H1 (cell line): ENCODE results near the gene ATAD3B. TPM values are rescaled to one million over a fixed set of nuclear protein-coding genes. Genes with fewer than 3 reads are reported as not detected.
"Not testable (repeated sequence)": the region's sequence is repeated elsewhere in the genome, so short reads cannot be mapped to it uniquely, and the experiment has no call there.

Experiments used
- CTCF ChIA-PET: fragments of 300-600 bp; sonication (Branson Sonifier 250); formaldehyde crosslinking; loops from one replicate; lab custom pipeline; 2021; ENCODE audit not compliant: partially characterized antibody; lab: Charles Lee
- POLR2A ChIA-PET: fragments of 300-600 bp; sonication (Branson Sonifier 250); formaldehyde crosslinking; loops from one replicate; lab custom pipeline; 2021; ENCODE audit warnings: inconsistent platforms; ENCODE audit not compliant: partially characterized antibody; lab: Charles Lee
- DNase-seq, 2 experiments: peaks; one replicate each; pipeline versions ENCODE4 v3.0.0 to v3.0.0-alpha.2; 2010 to 2022; ENCODE audit warnings: low spot score in 2 of 2, low read depth in 1 of 2, mixed read lengths in 1 of 2
- FAIRE-seq: peaks from 2 replicates; lab custom pipeline; 2011; peaks lifted over from hg19 to GRCh38; lab: Jason Lieb, UNC
- H2AFZ ChIP-seq: 2 replicates; pipeline ENCODE4 v1.8.1; 2012; ENCODE audit warnings: low read length, inconsistent platforms
- H2AK5ac ChIP-seq: 2 replicates; pipeline ENCODE4 v1.6.1; 2013; ENCODE audit warnings: low read depth, low read length
- H2BK120ac ChIP-seq: replicated peaks from 2 replicates; pipeline ENCODE3; 2013; ENCODE audit warnings: low read depth, low read length, inconsistent platforms
- H2BK12ac ChIP-seq: 2 replicates; pipeline ENCODE4 v1.6.1; 2013; ENCODE audit warnings: low read depth, low read length
- H2BK15ac ChIP-seq: 2 replicates; pipeline ENCODE4 v1.6.1; 2013; ENCODE audit warnings: low read length
- H2BK20ac ChIP-seq: 2 replicates; pipeline ENCODE4 v1.6.1; 2013; ENCODE audit warnings: low read length
- H2BK5ac ChIP-seq: 2 replicates; pipeline ENCODE4 v1.6.1; 2013; ENCODE audit warnings: low read depth, low read length
- H3K14ac ChIP-seq: 2 replicates; pipeline ENCODE4 v1.6.1; 2013; ENCODE audit warnings: inconsistent platforms; ENCODE audit not compliant: insufficient read length
- H3K18ac ChIP-seq: 2 replicates; pipeline ENCODE4 v1.6.1; 2013; ENCODE audit warnings: low read length; ENCODE audit errors: extremely low read depth
- H3K23ac ChIP-seq: 2 replicates; pipeline ENCODE4 v1.6.1; 2013; ENCODE audit warnings: inconsistent platforms; ENCODE audit not compliant: insufficient read length
- H3K23me2 ChIP-seq: 2 replicates; pipeline ENCODE4 v1.6.1; 2013; ENCODE audit warnings: low read depth, low read length
- H3K27ac ChIP-seq: 2 replicates; pipeline ENCODE4 v1.6.1; 2011; ENCODE audit warnings: low read depth, low read length, inconsistent platforms
- H3K27me3 ChIP-seq, 4 experiments: replicated peaks in 1 of 4; 1 replicate in 1 of 4; 2 replicates in 3 of 4; pipeline versions ENCODE4 v1.6.1 to v1.8.1; 2011 to 2013; ENCODE audit warnings: low read length in 3 of 4, mild to moderate bottlenecking in 3 of 4, inconsistent platforms in 2 of 4, mixed read lengths in 2 of 4, moderate library complexity in 1 of 4; ENCODE audit not compliant: control insufficient read depth in 3 of 4, insufficient read depth in 3 of 4; ENCODE audit errors: extremely low read depth in 1 of 4
- H3K36me3 ChIP-seq, 4 experiments: 2 replicates each; pipeline versions ENCODE4 v1.6.1 to v1.8.1; 2011 to 2013; ENCODE audit warnings: mild to moderate bottlenecking in 4 of 4, low read length in 3 of 4, moderate library complexity in 2 of 4, control low read depth in 1 of 4, inconsistent platforms in 1 of 4; ENCODE audit not compliant: insufficient read depth in 4 of 4, control insufficient read depth in 2 of 4
- H3K4ac ChIP-seq: replicated peaks from 2 replicates; pipeline ENCODE3; 2013; ENCODE audit warnings: low read length, low read depth, mixed read lengths, inconsistent platforms; ENCODE audit not compliant: insufficient read length
- H3K4me1 ChIP-seq, 4 experiments: replicated peaks in 1 of 4; 1 replicate in 1 of 4; 2 replicates in 3 of 4; pipeline versions ENCODE4 v1.6.1 to v1.8.1; 2011 to 2013; ENCODE audit warnings: low read length in 3 of 4, inconsistent platforms in 2 of 4, mixed read lengths in 1 of 4; ENCODE audit not compliant: insufficient read depth in 4 of 4, control insufficient read depth in 3 of 4
- H3K4me2 ChIP-seq, 2 experiments: 2 replicates each; pipeline versions ENCODE4 v1.6.1 to v1.8.1; 2011 to 2013; ENCODE audit warnings: low read depth in 2 of 2, low read length in 2 of 2, control low read depth in 1 of 2, inconsistent platforms in 1 of 2, mild to moderate bottlenecking in 1 of 2; ENCODE audit not compliant: insufficient read depth in 1 of 2
- H3K4me3 ChIP-seq, 4 experiments: fragments of 200-600, 300-600 bp in 1 of 4; sonication (generic), shearing (Covaris generic), sonication (Bioruptor Twin) in 1 of 4; 2 replicates each; pipeline versions ENCODE4 v1.5.1 to v1.8.1; 2011 to 2016; ENCODE audit warnings: low read length in 4 of 4, low read depth in 3 of 4, control low read depth in 2 of 4, inconsistent platforms in 2 of 4, mild to moderate bottlenecking in 2 of 4, mixed read lengths in 1 of 4, moderate library complexity in 1 of 4; ENCODE audit not compliant: insufficient read depth in 2 of 4; ENCODE audit errors: extremely low read depth in 1 of 4
- H3K56ac ChIP-seq: replicated peaks from 2 replicates; pipeline ENCODE3; 2013; ENCODE audit warnings: low read depth, mild to moderate bottlenecking, mixed read lengths, low read length, inconsistent platforms; ENCODE audit not compliant: insufficient read length
- H3K79me1 ChIP-seq: 2 replicates; pipeline ENCODE4 v1.6.1; 2013; ENCODE audit warnings: low read depth, low read length, control low read depth
- H3K79me2 ChIP-seq, 2 experiments: 2 replicates each; pipeline versions ENCODE4 v1.6.1 to v1.8.1; 2012 to 2013; ENCODE audit warnings: low read length in 2 of 2, mild to moderate bottlenecking in 2 of 2, inconsistent platforms in 1 of 2; ENCODE audit not compliant: insufficient read depth in 2 of 2, control insufficient read depth in 1 of 2
- H3K9ac ChIP-seq, 4 experiments: replicated peaks in 1 of 4; 1 replicate in 1 of 4; 2 replicates in 3 of 4; pipeline versions ENCODE4 v1.6.1 to v1.8.1; 2011 to 2013; ENCODE audit warnings: low read depth in 3 of 4, low read length in 3 of 4, control low read depth in 2 of 4, mild to moderate bottlenecking in 2 of 4, moderate library complexity in 2 of 4, inconsistent platforms in 1 of 4; ENCODE audit errors: extremely low read depth in 1 of 4
- H3K9me3 ChIP-seq, 2 experiments: 2 replicates each; pipeline versions ENCODE4 v1.6.1 to v1.8.1; 2012 to 2013; ENCODE audit warnings: mild to moderate bottlenecking in 2 of 2, moderate library complexity in 2 of 2, control low read depth in 1 of 2, inconsistent platforms in 1 of 2, low read depth in 1 of 2, low read length in 1 of 2, mixed read lengths in 1 of 2; ENCODE audit not compliant: insufficient read depth in 2 of 2
- H4K20me1 ChIP-seq, 2 experiments: replicated peaks in 1 of 2; 2 replicates each; pipeline versions ENCODE3 to v1.8.1; 2011 to 2013; ENCODE audit warnings: inconsistent platforms in 2 of 2, low read length in 2 of 2, mild to moderate bottlenecking in 1 of 2; ENCODE audit not compliant: insufficient read depth in 2 of 2, control insufficient read depth in 1 of 2
- H4K5ac ChIP-seq: 2 replicates; pipeline ENCODE4 v1.6.1; 2013; ENCODE audit warnings: low read length, low read depth, mixed read lengths, inconsistent platforms; ENCODE audit not compliant: insufficient read length
- H4K8ac ChIP-seq: 2 replicates; pipeline ENCODE4 v1.8.0; 2013; ENCODE audit warnings: mild to moderate bottlenecking, moderate library complexity, low read length, inconsistent platforms; ENCODE audit not compliant: insufficient read depth; ENCODE audit errors: extremely low read depth
- H4K91ac ChIP-seq: replicated peaks from 2 replicates; pipeline ENCODE3; 2013; ENCODE audit warnings: low read length, mixed read lengths, inconsistent platforms; ENCODE audit not compliant: insufficient read length
- WGBS, 2 experiments: shearing (Covaris generic) in 1 of 2; methylation state at CpG; one replicate each; pipeline versions ENCODE4 v1.1.6 to v1.1.7; 2013 to 2015; ENCODE audit warnings: low lambda C conversion rate in 2 of 2, mixed read lengths in 2 of 2, inconsistent platforms in 1 of 2, low coverage in 1 of 2, missing lambda C conversion rate in 1 of 2; ENCODE audit not compliant: insufficient replicate concordance in 2 of 2, insufficient coverage in 1 of 2, insufficient read length in 1 of 2; ENCODE audit errors: extremely low coverage in 1 of 2, missing lambda C conversion rate in 1 of 2; 5-methylcytosine and 5-hydroxymethylcytosine counted together
- polyA plus RNA-seq, 7 experiments: library from polyadenylated mRNA; depleted of rRNA in 3 of 7; stranded (reverse) in 5 of 7; unstranded in 2 of 7; fragments of >200 nt in 5 of 7; fragments of 200-250 nt in 2 of 7; gene quantifications; 1 replicate in 5 of 7; 2 replicates in 1 of 7; 4 replicates in 1 of 7; pipeline versions ENCODE4 v1.2.1 to v1.2.3, GENCODE V29; 2011 to 2013; ENCODE audit warnings: missing spikeins in 2 of 7, mixed read lengths in 2 of 7
- total RNA-seq: library from RNA; stranded (reverse); fragmentation: NEBNext Ultra II Directional; extraction: Animal tissue kit (Norgen Biotek cat#: 25700); gene quantifications from 2 replicates; pipeline ENCODE4 v1.2.1, GENCODE V29; 2021

The ATAD3B gene
- total and polyA plus RNA-seq, 2 of the 8 experiments (the other 6 are each of a cell fraction or from before 2014, with no cell fraction given) = 31.3 to 63.0 TPM

DNA sequence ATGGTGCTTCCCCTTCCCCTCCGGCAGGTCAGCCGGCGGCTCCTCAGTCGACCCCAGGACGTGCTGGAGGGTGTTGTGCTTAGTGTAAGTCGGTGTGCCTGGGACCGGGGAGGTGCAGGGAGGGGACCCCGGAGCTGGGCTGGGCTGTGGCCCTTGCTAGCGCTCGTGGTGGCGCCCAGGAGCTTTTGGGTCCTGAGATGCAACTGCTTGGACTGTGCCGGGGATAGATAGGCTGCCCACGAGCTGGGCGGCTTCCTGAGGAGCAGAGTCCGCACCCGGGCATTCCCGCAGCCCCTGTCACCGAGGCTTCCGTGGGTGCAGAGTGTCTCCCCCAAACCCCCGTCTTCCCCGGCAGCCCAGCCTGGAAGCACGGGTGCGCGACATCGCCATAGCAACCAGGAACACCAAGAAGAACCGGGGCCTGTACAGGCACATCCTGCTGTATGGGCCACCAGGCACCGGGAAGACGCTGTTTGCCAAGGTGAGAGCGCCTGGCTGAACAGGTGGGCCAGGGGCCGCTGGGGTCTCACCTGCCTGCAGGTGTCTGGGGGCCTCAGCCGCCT lies 14.3 kb downstream of the ATAD3B start:
- H2AK5ac ChIP-seq, H2BK120ac ChIP-seq, H3K23ac ChIP-seq, H4K91ac ChIP-seq, H4K20me1 ChIP-seq, H3K14ac ChIP-seq, H3K18ac ChIP-seq, H2BK5ac ChIP-seq, H4K5ac ChIP-seq, POLR2A ChIA-PET, FAIRE-seq, H2BK20ac ChIP-seq, H2BK12ac ChIP-seq, H4K8ac ChIP-seq, H3K4me1 ChIP-seq, H3K4me3 ChIP-seq, H3K27ac ChIP-seq, DNase-seq, H2BK15ac ChIP-seq, H3K27me3 ChIP-seq, H3K79me2 ChIP-seq, H3K9me3 ChIP-seq, H3K56ac ChIP-seq, H3K4ac ChIP-seq, H3K23me2 ChIP-seq, H3K4me2 ChIP-seq, H2AFZ ChIP-seq, H3K79me1 ChIP-seq, H3K9ac ChIP-seq: not testable (repeated sequence)
- H3K36me3 ChIP-seq = peaks cover 8 to 65% (median 36%) of the 10 kb centered on the region in 4 experiments
- 97% methylated on average over 22 of the region's 31 CpGs; no CpG with 5 or more reads in 1 of the 2 experiments for WGBS, 2 experiments
- CTCF ChIA-PET = interaction anchor here (0.6 kb wide), 1 partner anchor 699 kb away, joined by 3 read pairs; no protein-coding TSS in a partner anchor
